Coronary artery (tissue), 2 donors: ENCODE measurements around the gene CDH1.
A peak's percentile ranks its signal among the peaks of the same experiment; 100 is the strongest.
"Not testable (repeated sequence)": the region's sequence is repeated elsewhere in the genome, so short reads cannot be mapped to it uniquely, and the experiment has no call there.

Experiments used
- DNase-seq: peaks from one replicate; pipeline ENCODE4 v3.0.0-alpha.2; 2017; ENCODE audit warnings: low spot score
- H3K27ac ChIP-seq, 2 donors: fragments of 200-600 bp; sonication (generic); one replicate each; pipeline ENCODE4 v1.5.1; 2016 to 2019
- H3K4me3 ChIP-seq: fragments of 200-600 bp; sonication (generic); 2 replicates; pipeline ENCODE4 v1.5.1; 2016; ENCODE audit warnings: mild to moderate bottlenecking, moderate library complexity
- CTCF ChIP-seq: fragments of 200-600 bp; sonication (generic); IDR thresholded peaks from one replicate; pipeline ENCODE4 v1.5.1; 2019; ENCODE audit warnings: antibody characterized with exemption

CDH1 gene

DNA sequence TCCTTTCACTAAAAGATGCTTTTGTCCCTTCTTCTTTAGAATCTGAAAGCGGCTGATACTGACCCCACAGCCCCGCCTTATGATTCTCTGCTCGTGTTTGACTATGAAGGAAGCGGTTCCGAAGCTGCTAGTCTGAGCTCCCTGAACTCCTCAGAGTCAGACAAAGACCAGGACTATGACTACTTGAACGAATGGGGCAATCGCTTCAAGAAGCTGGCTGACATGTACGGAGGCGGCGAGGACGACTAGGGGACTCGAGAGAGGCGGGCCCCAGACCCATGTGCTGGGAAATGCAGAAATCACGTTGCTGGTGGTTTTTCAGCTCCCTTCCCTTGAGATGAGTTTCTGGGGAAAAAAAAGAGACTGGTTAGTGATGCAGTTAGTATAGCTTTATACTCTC is 96.2 kb downstream of the CDH1 start:
- no peak for TF ChIP-seq CTCF

GRCh38 chr16:68834550-68834949 is 97.5 kb downstream of the CDH1 start:
- Histone ChIP-seq H3K27ac (no peak overlapping the region), H3K4me3 (no peak overlapping the region)
- no peak for TF ChIP-seq CTCF
- DNase-seq = no peak

More for the DNA sequence above, 96.2 kb downstream of the CDH1 start:
- no peak for DNase-seq
- Histone ChIP-seq H3K4me3 (no peak overlapping the region), H3K27ac (no peak overlapping the region)

DNA sequence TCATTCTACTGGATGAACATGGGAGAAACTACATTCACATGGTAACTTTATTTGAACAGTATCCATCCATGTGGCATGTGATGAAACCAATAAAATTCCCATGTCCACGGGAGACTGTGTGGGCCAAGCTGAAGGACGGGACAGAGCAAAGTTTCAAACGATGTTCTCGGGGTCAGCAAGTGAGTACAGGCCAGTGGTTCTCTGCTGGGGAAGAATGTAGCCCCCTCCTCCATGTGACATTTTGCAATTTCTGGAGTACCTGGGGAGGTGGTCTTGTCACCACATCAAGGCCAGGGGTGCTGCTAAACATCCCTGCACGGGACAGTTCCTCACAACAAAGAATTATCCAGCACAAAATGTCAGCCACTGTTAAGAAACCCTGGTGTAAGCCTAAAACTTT is 98.9 kb downstream of the CDH1 start:
- no peak for TF ChIP-seq CTCF
- DNase-seq = no peak
- no peak overlapping the region for H3K27ac ChIP-seq
- no peak overlapping the region for H3K4me3 ChIP-seq

DNA sequence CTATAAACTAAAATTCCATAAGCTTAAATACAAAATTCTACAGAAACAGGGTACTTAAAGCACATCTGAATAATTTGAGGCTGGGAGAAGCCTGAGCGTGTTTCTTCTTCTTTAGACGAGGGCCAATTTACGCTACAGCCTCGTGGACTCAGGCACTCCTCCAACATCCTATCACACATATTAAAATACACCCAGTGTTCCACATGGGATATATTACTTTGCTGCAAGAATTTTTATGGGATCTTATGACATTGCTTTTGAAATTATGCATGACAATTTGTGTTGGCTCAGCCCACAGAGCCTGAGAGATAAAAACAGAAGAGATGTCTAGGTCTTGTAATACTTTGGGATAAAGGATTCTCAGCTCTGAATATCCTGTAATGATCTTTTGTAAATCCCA is 102.7 kb downstream of the CDH1 start:
- Histone ChIP-seq H3K27ac (no peak overlapping the region), H3K4me3 (no peak overlapping the region)
- no peak for TF ChIP-seq CTCF
- DNase-seq = no peak

DNA sequence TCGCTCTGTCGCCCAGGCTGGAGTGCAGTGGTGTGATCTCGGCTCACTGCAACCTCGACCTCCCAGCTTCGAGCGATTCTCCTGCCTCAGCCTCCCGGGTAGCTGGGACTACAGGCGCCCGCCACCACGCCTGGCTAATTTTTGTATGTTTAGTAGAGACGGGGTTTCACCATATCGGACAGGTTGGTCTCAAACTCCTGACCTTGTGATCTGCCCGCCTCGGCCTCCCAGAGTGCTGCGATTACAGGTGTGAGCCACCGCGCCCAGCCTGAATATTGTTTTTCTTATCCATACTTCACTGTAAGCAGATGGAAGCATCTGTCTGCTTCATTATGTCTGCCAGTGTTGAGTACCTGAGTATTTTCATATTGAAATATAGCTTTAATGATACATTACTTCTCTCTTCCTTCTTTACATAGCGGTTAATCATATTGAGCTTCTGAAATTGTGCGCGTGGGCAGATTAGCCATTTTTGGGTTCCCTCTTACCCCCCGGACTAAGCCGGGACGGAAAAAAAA is 105.9 kb downstream of the CDH1 start:
- H3K4me3 ChIP-seq = peak overlapping the region; percentile 88
- DNase-seq = not testable (repeated sequence)
- H3K27ac ChIP-seq = peak overlapping the region; percentile 78 to 93

- TF ChIP-seq CTCF = no peak
- Histone ChIP-seq H3K4me3 (peak within 1 kb of the TSS; percentile 88), H3K27ac (peak within 1 kb of the TSS; percentile 78 to 93)
- DNase-seq = peak; percentile 88
Observed at GRCh38 chr16:68843482-68844210, 106.6 kb downstream of the CDH1 start, which contains the start of gene TANGO6. TANGO6 (plus strand) TSS chr16:68843531; CDS start chr16:68843618, 87 bp downstream.

- Histone ChIP-seq H3K27ac (peak overlapping the region; percentile 78 to 93), H3K4me3 (peak overlapping the region; percentile 88)
- TF ChIP-seq CTCF = no peak
- DNase-seq = no peak
Observed at GRCh38 chr16:68844211-68844564, 107.1 kb downstream of the CDH1 start.
